Measurements from ENCODE around the gene BUB3. TPM values are rescaled to one million over a fixed set of nuclear protein-coding genes. Genes with fewer than 3 reads are reported as not detected.

BUB3 gene, protein sequence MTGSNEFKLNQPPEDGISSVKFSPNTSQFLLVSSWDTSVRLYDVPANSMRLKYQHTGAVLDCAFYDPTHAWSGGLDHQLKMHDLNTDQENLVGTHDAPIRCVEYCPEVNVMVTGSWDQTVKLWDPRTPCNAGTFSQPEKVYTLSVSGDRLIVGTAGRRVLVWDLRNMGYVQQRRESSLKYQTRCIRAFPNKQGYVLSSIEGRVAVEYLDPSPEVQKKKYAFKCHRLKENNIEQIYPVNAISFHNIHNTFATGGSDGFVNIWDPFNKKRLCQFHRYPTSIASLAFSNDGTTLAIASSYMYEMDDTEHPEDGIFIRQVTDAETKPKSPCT
- total RNA-seq (2016; rRNA removed; fragmentation: Illumina TruSeq; extraction: Trizol) (174 and 230 TPM in 2 replicates), polyA plus RNA-seq (2011; rRNA removed) (184 and 188 TPM in 2 replicates), polyA minus RNA-seq (2011; rRNA and poly(A)+ RNA removed; ENCODE audit: low replicate concordance) (444 and 777 TPM in 2 replicates), Bru-seq, nascent RNA (percentile 93 among the genes with signal in this experiment), BruChase-seq, experiment 1, labeled RNA remaining after a 6-hour chase (percentile 94 among the genes with signal in this experiment), BruChase-seq, experiment 2, labeled RNA remaining after a 2-hour chase (percentile 94 among the genes with signal in this experiment)
- 42.5 and 51.9 TPM in 2 replicates for total RNA-seq (2016; cell fraction: cytosol; rRNA removed; fragmentation: Illumina TruSeq; extraction: Trizol; ENCODE audit: low read depth)
- total RNA-seq (2016; cell fraction: insoluble cytoplasmic fraction; rRNA removed; fragmentation: Illumina TruSeq; extraction: Trizol), result 170 and 239 TPM in 2 replicates
- 74.0 and 86.8 TPM in 2 replicates for total RNA-seq (2016; cell fraction: membrane; rRNA removed; fragmentation: Illumina TruSeq; extraction: Trizol)
- 91.7 and 115 TPM in 2 replicates for total RNA-seq (2016; cell fraction: nucleus; rRNA removed; fragmentation: Illumina TruSeq; extraction: Trizol)
- polyA plus RNA-seq (2011; cell fraction: cytosol; rRNA removed), result 121 and 143 TPM in 2 replicates
- polyA plus RNA-seq (2011; cell fraction: nucleus; rRNA removed), result 242 and 278 TPM in 2 replicates
- 109 and 119 TPM in 2 replicates for polyA plus RNA-seq (2012)
- 36.9 and 37.0 TPM in 2 replicates for polyA plus RNA-seq (2016; cell fraction: cytosol; fragmentation: Illumina TruSeq; extraction: Trizol; ENCODE audit: low read depth)
- polyA plus RNA-seq (2016; cell fraction: insoluble cytoplasmic fraction; fragmentation: Illumina TruSeq; extraction: Trizol; ENCODE audit: low read depth), result 215 and 216 TPM in 2 replicates
- polyA plus RNA-seq (2016; cell fraction: membrane; fragmentation: Illumina TruSeq; extraction: Trizol; ENCODE audit: low read depth), result 40.5 and 49.2 TPM in 2 replicates
- 127 and 140 TPM in 2 replicates for polyA plus RNA-seq (2016; cell fraction: nucleus; fragmentation: Illumina TruSeq; extraction: Trizol; ENCODE audit: insufficient read depth, low read depth)
- 107 and 129 TPM in 2 replicates for polyA minus RNA-seq (2011; cell fraction: cytosol; rRNA and poly(A)+ RNA removed)
- 163 and 164 TPM in 2 replicates for polyA minus RNA-seq (2011; cell fraction: nucleus; rRNA and poly(A)+ RNA removed)
- long read RNA-seq, experiment 1, full-length matches to known transcripts, result 228 of 258 reads
- long read RNA-seq, experiment 1, partial matches to known transcripts, result 27 of 258 reads
- long read RNA-seq, experiment 1, other reads (novel, unspliced or antisense), result 3 of 258 reads
- long read RNA-seq, experiment 2, full-length matches to known transcripts, result 106 of 174 reads
- long read RNA-seq, experiment 2, partial matches to known transcripts, result 18 of 174 reads
- long read RNA-seq, experiment 2, other reads (novel, unspliced or antisense), result 50 of 174 reads

DNA sequence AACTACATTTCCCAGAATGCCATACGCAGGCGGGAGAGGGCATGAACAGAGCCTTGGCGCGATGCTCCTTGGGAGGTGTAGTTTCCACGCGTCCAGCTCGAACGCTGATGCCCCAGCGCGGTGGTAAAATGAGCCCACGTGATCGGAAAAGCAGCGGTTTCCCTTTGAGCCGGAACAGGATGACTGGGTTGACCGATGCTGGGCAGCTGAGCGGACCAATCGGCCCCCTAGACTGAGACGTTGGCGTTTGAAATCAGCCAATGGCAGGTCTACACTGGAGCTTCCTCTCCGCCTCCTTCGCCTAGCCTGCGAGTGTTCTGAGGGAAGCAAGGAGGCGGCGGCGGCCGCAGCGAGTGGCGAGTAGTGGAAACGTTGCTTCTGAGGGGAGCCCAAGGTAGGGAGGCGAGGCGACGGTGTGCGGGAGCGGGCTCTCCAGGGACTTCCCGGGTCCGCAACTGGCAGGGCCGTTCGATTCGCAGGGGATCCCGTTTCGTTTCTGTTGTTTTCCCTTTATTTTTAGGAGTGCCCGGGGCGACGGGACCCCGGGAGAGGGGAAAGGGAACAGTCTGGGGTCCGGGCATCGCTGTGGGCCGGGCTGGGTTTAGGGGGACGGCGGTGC, at the start of gene BUB3:
TSS of gene BUB3 (plus strand) at position 311 of the 619 bp plus-strand sequence. CDS start 516 bp downstream, outside the sequence.
- Histone ChIP-seq H3K27ac (ENCODE audit: extremely low read length, insufficient read depth, low read length) (peak within 1 kb of the TSS; percentile 88), H3K27me3 (ENCODE audit: control insufficient read depth in 1 of 2, insufficient read depth in 2 of 2, low read length in 2 of 2) (peaks cover 6 to 42% of the 10 kb centered on the region in 2 experiments), H3K79me2 (ENCODE audit: insufficient read depth, low read length) (peaks cover 48% of the 10 kb centered on the region), H3K4me2 (ENCODE audit: low read depth, low read length) (peak within 1 kb of the TSS; percentile 70), H3K36me3 (replicated peaks in 1 of 2; ENCODE audit: control insufficient read depth in 1 of 2, insufficient read depth in 2 of 2, low read length in 2 of 2) (peaks cover 0 to 4% of the 10 kb centered on the region in 2 experiments; a peak in 3 of 5 replicates), H3K9ac (ENCODE audit: insufficient read depth, low read depth, low read length) (peak within 1 kb of the TSS; percentile 92), H2AFZ (ENCODE audit: low read length) (no peak within 1 kb of the TSS), H3K4me1 (ENCODE audit: insufficient read depth, low read length) (peaks cover 50% of the 10 kb centered on the region), H3K4me3 (replicated peaks in 1 of 3; ENCODE audit: insufficient read depth in 1 of 3, low read depth in 2 of 3, low read length in 3 of 3) (peak within 1 kb of the TSS; percentile 65 to 99 (median 98)), H3K9me3 (ENCODE audit: low read length) (no peaks in the 10 kb centered on the region), H4K20me1 (ENCODE audit: insufficient read depth, low read length) (peaks cover 20% of the 10 kb centered on the region)
- CTCF ChIA-PET (ENCODE audit: low intra/inter-chr PET ratio, low total read pairs), result no interaction called here
- peak; percentile 98 for DNase-seq (ENCODE audit: low spot score)
- 0% methylated on average over 6 of the region's 50 CpGs for WGBS (ENCODE audit: low lambda C conversion rate)
- ATAC-seq, result peak; percentile 97
- POLR2A ChIA-PET, result interaction anchor here (0.7 to 1.6 kb wide), 12 partner anchors 9 to 200 kb away, joined by 3 to 11 read pairs (median 3); partner anchors contain the start of genes ACADSB, C10orf88, IKZF5 and PSTK
- intact Hi-C loops (cut with micrococcal nuclease; ENCODE audit: unreplicated experiment), result loop anchor here (10.0 kb wide), 1 partner anchor 51 kb away; no protein-coding TSS in a partner anchor
- no TSS peak for BruUV-seq (replicated peaks)
- peak; percentile 98 for FAIRE-seq
- in situ Hi-C loops (cut with HindIII; ENCODE audit: extremely low pct_ligation_motif_present, low pct_unique_long_range_greater_than_20kb), result no loop called here
- TF ChIP-seq ZNF207 (IDR thresholded peaks at IDR 0.05; ENCODE audit: borderline replicate concordance) (no peak), ZNF574 (CRISPR knock-in tag; IDR thresholded peaks at IDR 0.05) (peak; percentile 95), ZSCAN21 (CRISPR knock-in tag; IDR thresholded peaks at IDR 0.05; ENCODE audit: borderline replicate concordance) (0 out of 2 replicates have a peak, but pooled peaks have one; percentile 19), NFE2L1 (CRISPR knock-in tag; IDR thresholded peaks at IDR 0.05; ENCODE audit: borderline replicate concordance) (no peak), REXO4 (CRISPR knock-in tag; IDR thresholded peaks at IDR 0.05; ENCODE audit: borderline replicate concordance) (no peak), EZH2 (conservative IDR thresholded peaks at IDR 0.05; ENCODE audit: low read depth, low read length) (no peak), ZNF362 (CRISPR knock-in tag; IDR thresholded peaks at IDR 0.05; ENCODE audit: borderline replicate concordance) (no peak), ZNF296 (CRISPR knock-in tag; conservative IDR thresholded peaks at IDR 0.05) (no peak)
- TF ChIP-seq, protein P1, sequence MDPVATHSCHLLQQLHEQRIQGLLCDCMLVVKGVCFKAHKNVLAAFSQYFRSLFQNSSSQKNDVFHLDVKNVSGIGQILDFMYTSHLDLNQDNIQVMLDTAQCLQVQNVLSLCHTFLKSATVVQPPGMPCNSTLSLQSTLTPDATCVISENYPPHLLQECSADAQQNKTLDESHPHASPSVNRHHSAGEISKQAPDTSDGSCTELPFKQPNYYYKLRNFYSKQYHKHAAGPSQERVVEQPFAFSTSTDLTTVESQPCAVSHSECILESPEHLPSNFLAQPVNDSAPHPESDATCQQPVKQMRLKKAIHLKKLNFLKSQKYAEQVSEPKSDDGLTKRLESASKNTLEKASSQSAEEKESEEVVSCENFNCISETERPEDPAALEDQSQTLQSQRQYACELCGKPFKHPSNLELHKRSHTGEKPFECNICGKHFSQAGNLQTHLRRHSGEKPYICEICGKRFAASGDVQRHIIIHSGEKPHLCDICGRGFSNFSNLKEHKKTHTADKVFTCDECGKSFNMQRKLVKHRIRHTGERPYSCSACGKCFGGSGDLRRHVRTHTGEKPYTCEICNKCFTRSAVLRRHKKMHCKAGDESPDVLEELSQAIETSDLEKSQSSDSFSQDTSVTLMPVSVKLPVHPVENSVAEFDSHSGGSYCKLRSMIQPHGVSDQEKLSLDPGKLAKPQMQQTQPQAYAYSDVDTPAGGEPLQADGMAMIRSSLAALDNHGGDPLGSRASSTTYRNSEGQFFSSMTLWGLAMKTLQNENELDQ (CRISPR knock-in tag; IDR thresholded peaks at IDR 0.05; ENCODE audit: borderline replicate concordance), result no peak

Measured in HepG2 (cell line).